HEK293T (cell line): ENCODE measurements around the gene WRAP73.

Experiments used
- CTCF ChIA-PET: fragments of 350-600 bp; formaldehyde crosslinking; extraction: SDS; loops from one replicate; lab custom pipeline; 2021; ENCODE audit warnings: antibody characterized with exemption, inconsistent platforms; lab: Yijun Ruan, JAX
- POLR2A ChIA-PET: fragments of 350-600 bp; formaldehyde crosslinking; extraction: SDS; loops from one replicate; lab custom pipeline; 2020; ENCODE audit warnings: antibody characterized with exemption, inconsistent platforms; lab: Yijun Ruan, JAX
- DNase-seq: peaks from one replicate; pipeline ENCODE4 v3.0.0; 2012; ENCODE audit warnings: mixed read lengths; ENCODE audit errors: extremely low spot score
- ARNT ChIP-seq: fragments of 450-650 bp; IDR thresholded peaks from 2 replicates; pipeline ENCODE4 v1.6.1; 2017; ENCODE audit warnings: mild to moderate bottlenecking
- BHLHE40 ChIP-seq: fragments of 450-650 bp; IDR thresholded peaks from 2 replicates; pipeline ENCODE4 v1.6.1; 2016; ENCODE audit warnings: mild to moderate bottlenecking, moderate library complexity, borderline replicate concordance
- CTBP1 ChIP-seq: fragments of 450-650 bp; IDR thresholded peaks from 2 replicates; pipeline ENCODE4 v1.6.1; 2016; ENCODE audit warnings: borderline replicate concordance
- ELF4 ChIP-seq: fragments of 450-650 bp; IDR thresholded peaks from 2 replicates; pipeline ENCODE4 v1.6.1; 2017; ENCODE audit warnings: antibody characterized with exemption
- FOXA1 ChIP-seq: fragments of 450-650 bp; IDR thresholded peaks from 2 replicates; pipeline ENCODE4 v1.6.1; 2016; ENCODE audit warnings: mild to moderate bottlenecking
- FOXK2 ChIP-seq: fragments of 450-650 bp; IDR thresholded peaks from 2 replicates; pipeline ENCODE4 v1.6.1; 2016; ENCODE audit warnings: mild to moderate bottlenecking
- FOXM1 ChIP-seq: fragments of 450-650 bp; IDR thresholded peaks from 2 replicates; pipeline ENCODE4 v1.6.1; 2017; ENCODE audit warnings: mild to moderate bottlenecking, borderline replicate concordance
- HDGF ChIP-seq: fragments of 450-650 bp; IDR thresholded peaks from 2 replicates; pipeline ENCODE4 v1.6.1; 2017; ENCODE audit warnings: antibody characterized with exemption, borderline replicate concordance
- L3MBTL2 ChIP-seq: fragments of 450-650 bp; conservative IDR thresholded peaks from 2 replicates; pipeline ENCODE4 v1.6.1; 2016; ENCODE audit warnings: mild to moderate bottlenecking
- LEF1 ChIP-seq: fragments of 450-650 bp; IDR thresholded peaks from 2 replicates; pipeline ENCODE4 v1.6.1; 2017; ENCODE audit warnings: mild to moderate bottlenecking, borderline replicate concordance
- NFRKB ChIP-seq: fragments of 450-650 bp; IDR thresholded peaks from 2 replicates; pipeline ENCODE4 v1.6.1; 2016; ENCODE audit warnings: mild to moderate bottlenecking, moderate library complexity
- SP1 ChIP-seq: fragments of 450-650 bp; IDR thresholded peaks from 2 replicates; pipeline ENCODE4 v1.6.1; 2017
- SUZ12 ChIP-seq: fragments of 450-650 bp; IDR thresholded peaks from 2 replicates; pipeline ENCODE4 v1.6.1; 2016; ENCODE audit warnings: mild to moderate bottlenecking
- TARDBP ChIP-seq: fragments of 450-650 bp; IDR thresholded peaks from 2 replicates; pipeline ENCODE4 v1.6.1; 2016
- ZNF384 ChIP-seq: fragments of 450-650 bp; IDR thresholded peaks from 2 replicates; pipeline ENCODE4 v1.6.1; 2016
- TF ChIP-seq, protein P1 (sequence below): fragments of 450-650 bp; IDR thresholded peaks from 2 replicates; pipeline ENCODE4 v1.6.1; 2016

Gene WRAP73

DNA sequence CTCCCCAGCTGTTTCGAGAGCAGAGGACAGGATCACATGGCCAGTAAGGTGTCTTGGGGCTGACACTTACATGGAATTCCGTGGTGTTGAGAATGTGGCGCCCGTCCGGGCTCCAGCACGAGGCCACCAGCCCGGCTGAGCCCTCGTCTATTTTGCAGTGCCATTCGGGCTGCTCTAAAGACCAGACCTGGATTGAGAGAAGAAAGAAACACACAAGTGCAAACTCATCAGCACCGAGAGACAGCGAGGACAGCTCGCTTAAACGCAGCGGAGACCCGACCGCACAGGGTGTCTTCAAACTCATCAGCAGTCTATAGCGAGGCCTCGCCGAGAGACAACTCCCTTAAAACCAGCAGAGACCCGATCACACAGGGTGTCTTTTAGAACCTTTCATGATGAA lies 3.3 kb downstream of the WRAP73 start:
- ChIA-PET POLR2A (no interaction called here), CTCF (no interaction called here)
- TF ChIP-seq L3MBTL2 (no peak), SP1 (no peak), SUZ12 (no peak), LEF1 (no peak), HDGF (no peak), FOXK2 (no peak), FOXM1 (no peak), ARNT (no peak), NFRKB (no peak), TARDBP (no peak), ZNF384 (no peak), FOXA1 (no peak)
- TF ChIP-seq, protein P1, sequence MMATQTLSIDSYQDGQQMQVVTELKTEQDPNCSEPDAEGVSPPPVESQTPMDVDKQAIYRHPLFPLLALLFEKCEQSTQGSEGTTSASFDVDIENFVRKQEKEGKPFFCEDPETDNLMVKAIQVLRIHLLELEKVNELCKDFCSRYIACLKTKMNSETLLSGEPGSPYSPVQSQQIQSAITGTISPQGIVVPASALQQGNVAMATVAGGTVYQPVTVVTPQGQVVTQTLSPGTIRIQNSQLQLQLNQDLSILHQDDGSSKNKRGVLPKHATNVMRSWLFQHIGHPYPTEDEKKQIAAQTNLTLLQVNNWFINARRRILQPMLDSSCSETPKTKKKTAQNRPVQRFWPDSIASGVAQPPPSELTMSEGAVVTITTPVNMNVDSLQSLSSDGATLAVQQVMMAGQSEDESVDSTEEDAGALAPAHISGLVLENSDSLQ = no peak
- DNase-seq = no peak

DNA sequence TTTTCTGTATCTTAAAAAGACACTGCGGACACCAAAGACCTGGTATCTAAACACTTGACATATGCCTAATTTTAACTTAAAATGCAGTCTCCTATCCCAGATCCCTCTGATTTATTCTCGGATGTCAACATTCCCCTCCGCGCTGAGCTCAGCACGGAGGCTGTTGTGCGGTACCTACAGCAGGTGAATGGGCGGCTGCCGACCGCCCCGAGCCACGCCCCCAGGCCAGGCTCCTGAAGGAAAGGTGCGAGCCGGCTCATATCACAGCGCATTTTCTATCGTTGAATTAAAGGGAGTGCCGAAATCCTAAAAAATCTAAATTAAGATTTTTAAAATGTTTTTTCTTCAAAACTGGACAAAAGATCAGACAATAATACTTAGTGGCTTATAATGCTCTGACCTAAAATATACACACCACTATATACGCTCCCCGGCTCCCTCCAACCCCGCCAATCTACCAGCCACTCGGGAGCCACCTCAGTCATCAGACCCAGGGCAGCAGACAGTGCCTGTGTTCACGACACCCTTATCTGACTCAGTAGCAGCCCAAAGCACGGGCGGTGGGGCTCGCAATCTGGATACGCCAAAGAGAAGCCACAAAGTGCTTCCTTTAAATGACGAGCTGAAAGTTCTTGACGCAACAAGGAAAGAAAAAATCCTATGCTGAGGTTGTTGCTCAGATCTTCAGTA lies 4.1 kb downstream of the WRAP73 start:
- CTCF ChIA-PET = no interaction called here
- TF ChIP-seq TARDBP (no peak), SUZ12 (no peak), HDGF (no peak), FOXM1 (no peak), CTBP1 (no peak), L3MBTL2 (no peak), ARNT (no peak), BHLHE40 (no peak), NFRKB (no peak), LEF1 (no peak), FOXA1 (no peak), SP1 (no peak), ELF4 (no peak)
- TF ChIP-seq, protein P1 = no peak

DNA sequence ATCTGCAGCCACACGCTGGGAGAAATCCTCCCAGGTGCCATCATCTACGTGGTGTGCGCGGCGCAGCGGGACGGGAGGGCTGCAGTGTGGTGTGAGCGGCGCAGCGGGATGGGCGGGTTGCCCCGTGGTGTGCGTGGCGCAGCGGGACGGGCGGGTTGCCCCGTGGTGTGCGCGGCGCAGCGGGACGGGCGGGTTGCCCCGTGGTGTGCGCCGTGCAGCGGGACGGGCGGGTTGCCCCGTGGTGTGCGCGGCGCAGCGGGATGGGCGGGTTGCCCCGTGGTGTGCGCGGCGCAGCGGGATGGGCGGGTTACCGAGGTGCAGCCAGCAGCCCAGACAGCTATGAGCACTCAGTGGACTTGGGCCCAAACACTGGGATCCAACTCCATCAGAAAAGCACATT lies 4.7 kb downstream of the WRAP73 start:
- POLR2A ChIA-PET = no interaction called here
- CTCF ChIA-PET = no interaction called here
- TF ChIP-seq L3MBTL2 = no peak
- TF ChIP-seq BHLHE40 = no peak
- TF ChIP-seq SP1 = no peak
- TF ChIP-seq TARDBP = no peak
- TF ChIP-seq FOXK2 = no peak
- no peak for TF ChIP-seq ARNT
- TF ChIP-seq CTBP1 = no peak
- no peak for TF ChIP-seq NFRKB
- TF ChIP-seq, protein P1 = no peak
- no peak for DNase-seq

More for the DNA sequence above, 4.1 kb downstream of the WRAP73 start:
- POLR2A ChIA-PET = no interaction called here
- DNase-seq = no peak

DNA sequence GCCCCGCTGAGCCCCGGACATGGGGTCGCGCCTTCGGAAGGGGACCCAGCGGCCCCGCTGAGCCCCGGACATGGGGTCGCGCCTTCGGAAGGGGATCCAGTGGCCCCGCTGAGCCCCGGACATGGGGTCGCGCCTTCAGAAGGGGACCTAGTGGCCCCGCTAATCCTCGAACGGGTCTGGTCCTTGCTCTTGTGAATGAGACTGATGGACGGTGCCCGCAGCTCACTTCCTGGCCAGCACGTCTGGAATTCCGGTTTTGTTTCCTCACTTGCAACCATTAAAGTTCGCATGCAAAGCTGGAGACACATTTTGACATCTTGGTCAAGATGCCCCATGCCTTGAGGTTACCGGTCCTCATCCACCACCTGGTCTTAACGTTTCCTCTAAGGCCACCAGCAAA lies 5.6 kb downstream of the WRAP73 start:
- ChIA-PET CTCF (no interaction called here), POLR2A (no interaction called here)
- no peak for DNase-seq
- TF ChIP-seq FOXM1 (no peak), HDGF (no peak), ARNT (no peak), CTBP1 (no peak), TARDBP (no peak), BHLHE40 (no peak), FOXA1 (no peak), SUZ12 (no peak), ZNF384 (no peak), ELF4 (no peak), L3MBTL2 (no peak), NFRKB (no peak), LEF1 (no peak)
- TF ChIP-seq, protein P1 = no peak

DNA sequence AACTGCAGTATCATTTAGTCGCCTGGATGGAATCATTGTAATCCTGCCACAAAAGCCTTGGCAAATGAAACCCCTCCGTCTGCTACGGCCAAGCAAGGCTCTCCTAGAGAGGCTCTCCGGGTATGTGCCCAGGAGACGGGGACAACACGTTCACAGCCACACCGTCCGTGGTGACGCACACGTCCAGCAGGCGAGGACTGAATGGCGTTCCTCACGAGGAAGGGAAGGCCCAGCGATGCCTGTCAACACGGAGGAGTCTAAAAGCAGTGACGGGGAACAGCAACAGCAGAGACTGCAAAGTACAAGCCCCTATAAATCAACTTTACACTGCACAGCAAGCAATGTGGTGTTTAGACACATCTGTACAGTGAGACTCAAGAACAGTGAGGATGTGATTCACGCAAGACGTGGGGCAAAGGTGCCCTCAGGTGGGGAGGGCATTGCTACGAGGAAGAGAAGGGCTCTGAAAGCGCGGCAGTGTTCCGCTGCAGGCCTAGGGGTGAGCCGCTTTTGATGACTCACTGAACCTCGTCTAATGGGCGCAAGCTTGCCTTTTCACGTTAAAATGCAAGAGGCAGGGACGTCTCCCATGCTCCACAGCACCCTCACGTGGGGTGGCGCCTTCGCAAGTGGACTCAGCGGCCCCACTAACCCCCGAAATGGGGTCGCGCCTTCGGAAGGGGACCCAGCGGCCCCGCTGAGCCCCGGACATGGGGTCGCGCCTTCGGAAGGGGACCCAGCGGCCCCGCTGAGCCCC lies 6.8 kb downstream of the WRAP73 start:
- ChIA-PET CTCF (no interaction called here), POLR2A (no interaction called here)

More for the DNA sequence above, 6.8 kb downstream of the WRAP73 start:
- DNase-seq = no peak
- no peak for TF ChIP-seq CTBP1
- TF ChIP-seq LEF1 = no peak
- no peak for TF ChIP-seq TARDBP
- no peak for TF ChIP-seq ARNT
- no peak for TF ChIP-seq ELF4
- no peak for TF ChIP-seq ZNF384
- no peak for TF ChIP-seq FOXM1
- TF ChIP-seq, protein P1 = no peak
- no peak for TF ChIP-seq HDGF
- TF ChIP-seq SP1 = no peak
- TF ChIP-seq SUZ12 = no peak
- TF ChIP-seq FOXA1 = no peak
- no peak for TF ChIP-seq BHLHE40
- TF ChIP-seq FOXK2 = no peak
- TF ChIP-seq NFRKB = no peak
- no peak for TF ChIP-seq L3MBTL2
